GM21619 (cell line): ENCODE results near the gene MBD4.
A peak's percentile ranks its signal among the peaks of the same experiment; 100 is the strongest.
"Not testable (repeated sequence)": the region's sequence is repeated elsewhere in the genome, so short reads cannot be mapped to it uniquely, and the experiment has no call there.

Experiments used
- ATAC-seq: cut with Tn5 transposase; IDR thresholded peaks from one replicate; pipeline ENCODE4 v1.9.1; 2021; ENCODE audit not compliant: unreplicated experiment

Gene MBD4

GRCh38 chr3:129412542-129413198 is 27.1 kb downstream of the MBD4 start:
- ATAC-seq: no peak

GRCh38 chr3:129410971-129411370 is 28.8 kb downstream of the MBD4 start:
- no peak for ATAC-seq

GRCh38 chr3:129409541-129409940 is 30.2 kb downstream of the MBD4 start:
- no peak for ATAC-seq

DNA sequence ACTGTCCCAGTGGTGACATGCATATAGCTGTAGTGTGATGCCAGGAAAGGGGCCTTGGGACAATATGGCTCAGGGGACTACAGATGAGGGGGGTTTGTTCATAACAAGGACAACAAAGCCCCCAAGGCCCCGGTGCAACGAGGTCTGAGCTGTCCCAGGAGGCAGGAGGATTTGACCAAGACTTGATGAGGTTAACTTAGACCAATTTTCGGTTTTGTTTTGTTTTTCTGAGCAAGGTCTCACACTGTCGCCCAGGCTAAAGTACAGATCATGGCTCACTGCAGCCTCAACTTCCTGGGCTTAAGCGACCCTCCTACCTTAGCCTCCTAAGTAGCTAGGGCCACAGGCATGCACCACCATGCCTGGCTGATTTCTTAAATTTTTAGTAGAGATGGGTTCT is 35.1 kb downstream of the MBD4 start:
- peak; percentile 40 for ATAC-seq

DNA sequence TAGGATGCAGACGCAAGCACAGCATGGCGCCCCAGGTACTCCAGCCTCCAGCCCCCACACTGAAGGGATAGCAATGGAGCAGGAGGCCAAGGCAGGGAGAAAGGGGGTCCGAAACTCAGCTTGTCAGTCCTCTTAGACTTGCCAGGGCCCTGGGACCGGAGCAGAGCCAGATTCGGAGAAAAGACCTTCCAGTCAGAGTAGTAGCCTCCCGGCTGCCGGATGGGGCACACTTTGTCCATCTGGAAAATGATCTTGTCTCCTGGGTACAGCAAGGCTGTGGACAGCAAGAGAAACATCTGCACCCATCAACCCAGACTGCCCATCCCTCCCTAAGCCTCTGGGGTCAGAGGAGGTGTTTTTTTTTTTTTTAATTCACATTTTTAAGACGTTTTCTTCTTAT is 35.6 kb downstream of the MBD4 start:
- no peak for ATAC-seq

GRCh38 chr3:129403450-129403849 is 36.3 kb downstream of the MBD4 start:
- ATAC-seq: no peak

- ATAC-seq: no peak
Measured at GRCh38 chr3:129402616-129403015, 37.1 kb downstream of the MBD4 start.

- ATAC-seq: no peak
Measured at GRCh38 chr3:129402210-129402609, 37.5 kb downstream of the MBD4 start.

- no peak for ATAC-seq
Measured at GRCh38 chr3:129399895-129400357, 39.8 kb downstream of the MBD4 start.

- ATAC-seq: peak; percentile 83
Measured at GRCh38 chr3:129399145-129399894, 40.4 kb downstream of the MBD4 start.

DNA sequence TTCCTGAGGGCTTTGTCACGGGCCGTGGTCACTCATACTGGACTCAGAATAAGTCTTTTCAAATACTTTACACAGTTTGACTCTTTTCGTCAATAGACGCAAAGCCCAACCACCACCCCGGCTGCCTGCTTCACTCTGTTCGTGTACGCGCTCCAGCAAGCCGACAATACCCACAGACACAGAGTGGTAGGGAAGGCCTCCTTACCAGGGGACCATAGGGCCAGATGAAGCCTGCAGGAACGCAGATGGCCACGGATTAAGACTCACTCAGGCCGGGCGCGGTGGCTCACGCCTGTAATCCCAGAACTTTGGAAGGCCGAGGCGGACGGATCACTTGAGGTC is 41.0 kb downstream of the MBD4 start:
- ATAC-seq: peak; percentile 15

- ATAC-seq: not testable (repeated sequence)
Measured at GRCh38 chr3:129393760-129394564, 45.8 kb downstream of the MBD4 start.

GRCh38 chr3:129393271-129393670 is 46.5 kb downstream of the MBD4 start:
- ATAC-seq: no peak

GRCh38 chr3:129392106-129392887 is 47.5 kb downstream of the MBD4 start:
- not testable (repeated sequence) for ATAC-seq

- not testable (repeated sequence) for ATAC-seq
Measured at GRCh38 chr3:129391583-129391982, 48.2 kb downstream of the MBD4 start.

GRCh38 chr3:129389572-129389937 is 50.2 kb downstream of the MBD4 start:
- no peak for ATAC-seq

- not testable (repeated sequence) for ATAC-seq
Measured at GRCh38 chr3:129388791-129389571, 50.8 kb downstream of the MBD4 start.

- no peak for ATAC-seq
Measured at GRCh38 chr3:129387487-129387886, 52.3 kb downstream of the MBD4 start.

- ATAC-seq: no peak
Measured at GRCh38 chr3:129386984-129387383, 52.8 kb downstream of the MBD4 start.

GRCh38 chr3:129385507-129385906 is 54.2 kb downstream of the MBD4 start:
- not testable (repeated sequence) for ATAC-seq
